HG02623 (cell line): ENCODE measurements around the gene THAP10.

ENCODE experiments used
- ATAC-seq: cut with Tn5 transposase; IDR thresholded peaks from one replicate; pipeline ENCODE4 v1.9.1; 2021; ENCODE audit warnings: moderate library complexity; ENCODE audit not compliant: unreplicated experiment

THAP10 gene

DNA sequence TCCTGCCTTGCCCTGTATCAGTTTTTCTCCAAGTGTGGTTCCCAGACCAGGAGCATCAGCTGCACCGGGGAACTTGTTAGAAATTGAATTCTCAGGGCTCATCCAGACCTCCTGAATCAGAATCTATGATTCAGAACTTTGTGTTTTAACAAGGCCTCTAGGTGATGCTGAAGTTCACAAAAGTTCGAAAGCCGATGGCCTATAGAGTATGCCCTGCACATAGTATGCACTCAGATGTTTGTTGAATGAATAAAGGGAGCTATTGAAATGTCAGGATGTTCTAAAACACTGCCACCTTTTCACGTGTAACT, 37.6 kb downstream of the THAP10 start:
- no peak for ATAC-seq

DNA sequence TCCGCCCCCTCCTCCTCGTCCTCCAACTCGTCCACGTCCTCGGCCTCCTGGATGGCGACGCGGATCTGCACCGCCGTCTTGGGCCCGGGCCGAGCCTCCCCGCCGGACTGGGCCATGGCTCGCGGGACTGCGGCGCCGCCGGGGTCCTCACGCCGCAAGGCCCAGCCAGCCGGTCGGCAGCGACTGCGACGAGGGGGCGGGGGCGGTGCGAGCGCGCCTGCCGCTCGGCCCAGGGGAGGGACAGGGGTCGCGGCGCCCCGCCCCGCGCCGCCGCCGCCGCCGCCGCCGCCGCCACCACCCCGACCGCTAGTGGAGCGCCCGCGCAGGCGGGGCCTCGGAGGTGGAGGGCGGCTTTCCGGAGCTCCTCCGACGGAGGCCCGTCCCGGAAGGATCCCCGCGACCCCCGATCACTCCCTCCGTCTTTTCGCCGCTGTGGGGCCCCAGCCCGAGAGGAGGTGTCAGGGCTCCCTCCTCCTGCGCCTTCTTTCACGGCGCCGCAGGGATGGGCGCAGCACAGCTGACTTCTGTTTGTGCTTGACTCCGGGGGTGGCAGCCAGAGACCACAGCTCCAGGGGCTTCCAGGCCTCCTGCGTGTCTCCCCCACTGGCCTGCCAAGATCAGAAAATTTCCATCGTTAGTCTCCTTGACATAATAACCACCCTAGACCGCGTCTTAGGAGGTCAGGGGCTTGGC, 38.1 kb downstream of the THAP10 start, which contains the start of gene LARP6:
LARP6 (minus strand) TSS at position 185 of the 693 bp plus-strand sequence; CDS start at position 116, 69 bp downstream.
- no peak for ATAC-seq

DNA sequence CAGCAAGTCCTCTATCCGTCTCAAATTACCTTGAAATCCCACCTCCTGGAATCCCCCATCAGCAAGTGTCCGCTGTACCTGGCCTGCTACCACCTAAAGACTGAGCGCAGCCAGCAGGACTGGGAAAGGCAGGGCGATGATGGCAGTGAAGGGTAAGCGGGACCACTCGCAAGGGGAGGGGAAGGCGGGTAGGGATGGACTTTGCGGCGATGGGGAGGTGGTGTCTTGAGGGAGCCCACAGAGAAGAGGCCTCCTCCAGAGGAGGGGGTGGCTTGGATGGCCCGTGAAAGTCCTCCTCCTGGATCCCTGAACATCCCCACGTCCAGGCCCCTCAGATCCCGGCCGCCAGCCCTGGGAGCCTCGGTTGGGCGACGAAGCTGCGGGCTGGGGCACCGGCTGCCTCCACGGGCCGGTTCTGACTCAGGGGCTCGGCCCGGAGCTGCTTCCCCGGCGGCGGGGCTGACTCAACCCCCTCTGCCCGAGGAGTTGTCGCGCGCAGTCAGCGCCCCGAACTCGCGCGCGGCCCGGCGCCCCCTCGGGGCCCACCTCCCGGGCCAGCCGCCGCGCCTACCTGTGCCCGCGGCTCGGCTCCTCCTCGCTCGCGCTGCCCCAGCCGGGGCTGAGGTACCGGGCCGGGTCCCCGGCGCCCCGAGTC, 38.8 kb downstream of the THAP10 start:
- ATAC-seq, result no peak

DNA sequence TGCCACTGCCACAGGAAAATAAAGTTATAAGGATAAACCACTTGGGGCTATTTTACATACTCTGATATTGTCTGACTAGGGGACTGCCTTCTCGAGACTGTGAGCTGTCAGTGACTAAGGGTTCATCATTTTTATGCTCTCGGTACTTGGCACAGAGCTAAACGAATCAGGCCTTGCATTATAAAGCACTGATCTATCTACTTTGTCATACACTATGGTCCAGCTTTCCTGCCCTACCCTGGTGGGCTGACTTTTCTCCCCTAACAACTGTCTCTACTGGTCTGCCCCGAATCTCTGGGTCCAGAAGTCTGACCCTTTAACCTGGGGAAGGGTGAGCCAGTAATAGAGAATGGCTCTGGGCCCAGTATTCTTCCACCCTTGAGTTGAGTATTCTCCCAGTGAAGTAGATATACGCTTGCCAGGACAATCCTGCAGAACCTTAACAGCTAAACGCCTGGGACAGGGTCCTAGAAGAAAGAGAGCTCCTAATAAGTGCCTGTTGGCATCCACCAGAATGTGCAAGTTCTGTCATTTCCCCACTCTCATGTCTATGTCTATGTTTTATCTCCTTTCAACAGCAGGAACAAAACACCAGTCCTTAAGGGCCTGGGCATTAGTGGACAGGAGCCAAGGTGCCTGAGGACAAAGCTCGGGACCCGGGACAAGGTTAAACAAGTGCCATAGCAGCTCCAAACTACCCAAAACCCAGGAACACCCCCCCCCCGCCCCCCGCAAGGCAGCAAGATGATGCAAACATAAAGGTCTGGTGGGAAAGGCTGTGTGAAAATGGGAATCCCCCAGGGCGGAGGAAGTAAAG, 39.5 kb downstream of the THAP10 start:
- no peak for ATAC-seq

DNA sequence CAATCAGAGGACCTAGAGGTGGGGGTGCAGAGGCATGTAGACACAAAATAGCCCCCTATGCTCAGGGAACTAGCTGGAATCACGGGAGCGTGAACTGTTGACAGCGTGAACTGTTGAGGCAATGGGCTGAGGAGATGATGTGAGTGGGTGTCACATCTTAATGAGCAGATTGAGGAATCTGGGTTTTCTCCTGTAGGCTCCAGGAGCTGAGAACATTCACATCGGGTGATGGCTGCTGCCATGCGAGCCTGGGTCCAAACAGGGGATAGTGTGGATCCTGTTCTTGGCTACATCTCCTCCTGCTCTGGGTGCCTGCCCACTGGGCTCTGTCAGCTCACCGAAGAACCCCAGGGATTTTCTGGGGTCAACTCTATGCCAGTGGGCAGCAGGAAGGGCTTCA, 40.3 kb downstream of the THAP10 start:
- ATAC-seq, result no peak

DNA sequence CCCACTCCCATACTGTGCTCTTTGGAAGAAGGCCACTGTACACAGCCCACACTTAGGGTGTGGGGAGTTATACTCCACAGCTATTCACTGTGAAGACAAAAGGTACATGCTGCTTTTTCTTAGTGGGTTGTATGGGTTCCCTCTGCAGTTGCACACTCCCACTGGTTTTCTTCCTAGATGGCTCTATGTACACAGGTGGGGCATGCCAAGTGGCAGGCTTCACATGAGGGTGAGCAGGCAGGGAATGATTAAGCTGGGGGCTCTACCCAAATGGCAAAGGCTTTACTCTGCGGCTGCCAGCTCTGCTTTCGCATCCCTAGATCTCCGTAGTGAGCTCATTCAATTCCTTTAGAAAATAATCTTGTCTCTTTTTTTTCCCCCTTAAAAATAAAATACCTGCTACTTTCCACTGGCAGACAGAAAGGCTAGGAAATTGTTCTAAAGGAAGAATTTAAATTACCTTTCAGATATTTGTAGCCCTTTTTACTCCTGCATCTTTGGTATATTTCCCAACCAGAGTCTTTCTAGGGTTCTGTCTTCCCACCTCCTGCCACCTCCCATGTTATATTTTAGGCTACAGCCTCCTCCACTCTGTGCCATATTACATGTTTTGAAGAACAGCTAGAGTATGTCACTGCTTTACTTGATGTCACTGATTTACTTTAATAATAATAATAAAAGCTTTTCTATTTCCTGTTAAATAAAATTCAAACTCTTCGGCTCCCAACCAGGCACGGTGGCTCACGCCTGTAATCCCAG, 46.5 kb downstream of the THAP10 start:
- ATAC-seq, result no peak

DNA sequence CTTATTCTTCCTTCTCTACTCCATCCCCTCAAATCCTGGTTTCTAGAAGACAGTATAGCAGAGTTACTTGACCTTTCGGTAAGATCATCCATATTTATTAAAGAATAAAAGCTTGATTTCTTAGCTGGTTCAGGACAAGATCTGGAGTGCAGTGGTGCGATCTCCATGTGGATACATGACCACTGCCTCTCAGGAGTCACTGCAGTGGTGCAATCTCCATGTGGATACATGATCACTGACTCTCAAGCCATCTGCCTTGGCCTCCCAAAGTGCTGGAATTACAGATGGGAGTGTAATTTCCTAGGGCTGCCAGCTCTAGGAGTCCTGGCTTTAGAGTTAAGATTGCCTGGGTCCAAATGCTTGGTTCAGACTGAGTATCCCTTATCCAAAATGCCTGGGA, 54.8 kb downstream of the THAP10 start:
- no peak for ATAC-seq

DNA sequence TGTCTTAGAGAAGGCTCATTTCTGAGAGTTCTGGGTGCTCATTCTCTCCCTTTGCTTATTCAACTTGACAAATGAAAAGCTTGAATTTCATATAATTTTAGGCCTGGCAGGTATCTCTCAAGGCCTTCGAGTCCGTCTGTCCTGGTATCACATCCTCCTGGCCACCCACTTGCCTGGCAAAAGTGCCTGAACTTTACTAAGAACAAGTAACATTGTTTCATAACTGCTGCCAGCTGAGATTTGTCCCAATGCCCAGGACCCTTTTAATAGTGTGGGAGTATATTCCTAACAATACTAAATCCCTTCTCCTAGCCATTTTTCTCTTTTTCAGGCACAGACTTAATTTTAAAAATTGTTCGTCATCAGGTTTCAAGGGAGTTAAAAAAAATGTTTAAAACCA, 56.4 kb downstream of the THAP10 start:
- no peak for ATAC-seq

DNA sequence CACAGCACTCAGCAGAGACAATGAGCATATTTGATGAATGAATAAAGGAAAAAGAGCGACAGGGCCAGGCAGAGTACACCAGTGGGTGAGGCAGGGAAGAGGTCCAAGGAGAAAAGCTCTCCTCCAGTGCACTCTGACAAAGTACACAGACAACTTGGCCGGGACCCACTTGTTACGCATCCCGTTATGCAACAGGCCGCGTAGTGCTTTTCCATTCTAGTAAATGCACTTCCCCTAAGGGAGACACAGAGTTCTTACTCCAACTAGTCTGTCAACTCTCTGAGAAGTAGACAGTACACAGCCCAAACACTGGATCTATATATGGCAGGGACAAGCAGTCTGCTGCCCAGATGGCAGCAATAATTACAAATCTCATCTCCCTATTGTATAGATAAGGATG, 56.8 kb downstream of the THAP10 start:
- no peak for ATAC-seq

DNA sequence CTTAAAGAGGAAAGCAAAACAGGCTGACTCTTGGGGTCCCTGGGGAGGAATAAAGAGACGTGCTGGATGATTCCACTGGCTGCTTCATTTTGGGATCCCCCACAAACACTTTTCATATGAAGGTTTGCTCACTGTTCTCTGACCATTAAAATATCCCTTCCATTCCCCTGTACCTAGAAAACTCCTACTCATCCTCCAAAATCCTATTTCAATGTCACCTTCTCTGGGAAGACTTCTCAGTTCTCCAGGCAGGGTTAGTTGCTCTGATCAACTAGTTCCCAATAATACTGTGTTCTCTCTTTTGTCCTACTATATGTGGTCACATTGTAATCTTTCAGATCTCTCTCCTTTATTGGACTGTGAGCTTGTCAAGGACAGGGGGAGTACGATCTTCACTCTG, 57.2 kb downstream of the THAP10 start:
- ATAC-seq, result no peak

DNA sequence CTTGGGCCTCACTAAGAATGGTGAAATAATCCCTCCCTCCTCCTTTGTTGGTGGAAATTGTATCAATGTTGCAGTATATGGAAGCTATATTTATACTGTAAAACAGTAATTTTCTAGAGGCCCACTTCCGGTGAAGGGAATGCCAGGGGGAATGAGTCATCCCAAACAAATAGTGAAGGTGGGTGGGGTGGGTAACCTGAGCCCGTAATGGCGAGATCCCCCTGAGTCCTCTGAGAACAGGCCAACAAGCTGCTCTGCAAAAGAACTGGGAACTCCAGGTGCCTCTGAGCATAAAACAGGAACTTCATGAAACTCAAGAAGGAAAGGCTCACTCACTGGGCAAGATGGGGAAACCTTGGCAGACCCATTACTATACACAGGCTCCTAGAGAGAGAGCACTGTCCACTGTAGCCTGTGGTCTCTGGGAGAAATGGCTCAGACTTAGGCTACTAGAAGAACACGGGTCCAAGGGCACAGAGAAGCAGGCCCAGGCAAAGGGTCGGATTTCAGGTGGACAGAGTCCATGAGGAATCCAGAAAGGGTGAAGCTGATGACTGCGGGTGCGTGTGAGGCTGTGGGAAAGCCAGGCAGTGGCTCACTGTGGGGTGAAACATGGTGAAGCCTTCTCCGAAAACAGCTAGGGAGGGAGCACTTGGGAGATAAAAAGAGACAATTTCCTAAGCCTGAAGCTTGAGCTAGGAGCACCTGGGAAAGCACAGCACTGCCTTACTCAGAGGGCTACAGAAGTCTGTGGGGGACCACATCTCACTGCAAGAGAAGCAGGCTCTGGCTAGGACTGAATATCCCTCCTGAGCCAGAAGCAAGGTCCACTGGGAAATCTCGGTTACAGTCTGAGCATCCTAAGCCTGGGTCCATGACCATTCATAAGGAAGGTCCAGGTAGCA, 58.1 kb downstream of the THAP10 start:
- no peak for ATAC-seq

DNA sequence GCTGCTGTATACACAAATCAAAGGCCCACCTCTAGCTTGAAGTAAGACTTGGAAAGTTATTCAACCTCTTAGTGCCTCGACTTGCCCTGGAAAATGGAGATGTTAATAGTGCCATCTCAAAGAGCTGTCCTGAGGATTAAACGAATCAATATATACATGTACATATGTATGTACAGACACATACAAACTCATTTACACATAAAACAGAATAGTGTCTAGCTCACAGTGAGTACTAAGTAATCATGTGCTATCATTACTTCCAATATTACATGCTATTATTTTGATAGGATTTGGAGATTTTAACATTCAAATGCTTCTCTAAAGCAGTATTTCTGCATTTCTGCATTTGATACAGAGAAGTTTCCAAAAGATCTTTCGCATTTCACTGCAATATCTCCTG, 58.8 kb downstream of the THAP10 start:
- ATAC-seq, result no peak

DNA sequence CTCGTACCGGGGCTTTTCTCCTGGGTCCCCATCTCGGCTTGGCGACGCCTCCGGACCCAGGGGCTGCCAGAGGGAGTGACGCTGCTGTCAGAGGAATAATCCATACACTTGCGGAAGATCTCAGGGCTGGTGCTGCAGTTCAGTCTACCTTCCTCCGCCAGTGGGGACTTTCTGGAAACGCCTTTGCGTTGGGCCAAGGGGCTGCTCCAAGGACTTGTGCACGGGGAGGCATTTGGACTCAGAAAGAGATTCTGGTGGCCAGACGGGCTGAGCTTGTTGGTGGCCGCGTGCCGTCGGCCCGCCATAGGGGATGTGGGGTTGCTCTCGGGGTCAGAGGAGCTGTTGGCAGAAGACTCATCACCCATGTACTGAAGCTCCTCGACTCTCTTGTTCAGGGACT, 60.1 kb downstream of the THAP10 start:
- no peak for ATAC-seq
